ENCODE measurements around the gene HK2. TPM values are rescaled to one million over a fixed set of nuclear protein-coding genes. Genes with fewer than 3 reads are reported as not detected.
A peak's percentile ranks its signal among the peaks of the same experiment; 100 is the strongest.

The HK2 gene
- total RNA-seq, 3 donors from 2014 or later = 181 to 317 (median 281) TPM

GRCh38 chr2:74819702-74820101 lies 14.2 kb upstream of the HK2 start:
- DNase-seq (no peak), ATAC-seq (no peak)
- H3K9me3 ChIP-seq = no peaks in the 10 kb centered on the region
- no peaks in the 10 kb centered on the region for H3K36me3 ChIP-seq (ENCODE audit: low read depth)
- peaks cover 11% of the 10 kb centered on the region for H3K4me1 ChIP-seq (ENCODE audit: low read depth)
- intact Hi-C loops (cut with DNase I, micrococcal nuclease) = no loop called here
- TF ChIP-seq CTCF (IDR thresholded peaks at IDR 0.05) = no peak
- H3K4me3 ChIP-seq = no peak overlapping the region

GRCh38 chr2:74821177-74822126 lies 12.5 kb upstream of the HK2 start:
- TF ChIP-seq CTCF (IDR thresholded peaks at IDR 0.05) = no peak
- H3K36me3 ChIP-seq (ENCODE audit: low read depth) = no peaks in the 10 kb centered on the region
- H3K9me3 ChIP-seq = no peaks in the 10 kb centered on the region
- peaks cover 11% of the 10 kb centered on the region for H3K4me1 ChIP-seq (ENCODE audit: low read depth)
- H3K4me3 ChIP-seq = no peak overlapping the region
- ATAC-seq = no peak
- intact Hi-C loops (cut with DNase I, micrococcal nuclease) = no loop called here
- DNase-seq = no peak

- Histone ChIP-seq H3K4me1 (ENCODE audit: low read depth) (no peaks in the 10 kb centered on the region), H3K36me3 (ENCODE audit: low read depth) (no peaks in the 10 kb centered on the region), H3K4me3 (no peak overlapping the region), H3K9me3 (no peaks in the 10 kb centered on the region)
- ATAC-seq = no peak
- intact Hi-C loops (cut with DNase I, micrococcal nuclease) = no loop called here
- no peak for TF ChIP-seq CTCF (IDR thresholded peaks at IDR 0.05)
- no peak for DNase-seq
These were observed 11.0 kb upstream of the HK2 start for GRCh38 chr2:74822771-74823566.

GRCh38 chr2:74824679-74825078 lies 9.2 kb upstream of the HK2 start:
- ATAC-seq = peak; percentile 20
- DNase-seq = no peak
- Histone ChIP-seq H3K4me3 (no peak overlapping the region), H3K36me3 (ENCODE audit: low read depth) (no peaks in the 10 kb centered on the region), H3K9me3 (no peaks in the 10 kb centered on the region), H3K4me1 (ENCODE audit: low read depth) (no peaks in the 10 kb centered on the region)
- TF ChIP-seq CTCF (IDR thresholded peaks at IDR 0.05) = no peak
- intact Hi-C loops (cut with DNase I, micrococcal nuclease) = no loop called here

GRCh38 chr2:74828543-74828942 lies 5.4 kb upstream of the HK2 start:
- no peak for ATAC-seq
- no peak for TF ChIP-seq CTCF (IDR thresholded peaks at IDR 0.05)
- H3K4me3 ChIP-seq = no peak overlapping the region
- DNase-seq = no peak
- H3K4me1 ChIP-seq (ENCODE audit: low read depth) = no peaks in the 10 kb centered on the region
- H3K9me3 ChIP-seq = no peaks in the 10 kb centered on the region
- intact Hi-C loops (cut with DNase I, micrococcal nuclease) = no loop called here
- H3K36me3 ChIP-seq (ENCODE audit: low read depth) = no peaks in the 10 kb centered on the region
